Endothelial cell of umbilical vein (primary cell): ENCODE results near the gene DDR1. TPM values are rescaled to one million over a fixed set of nuclear protein-coding genes. Genes with fewer than 3 reads are reported as not detected.

Experiments
- BruUV-seq: library from RNA; stranded (reverse); fragments of 400-500 nt; replicated peaks from 2 replicates; lab custom pipeline; 2021; lab: Mats Ljungman, UMichigan
- CTCF ChIA-PET: fragments of 300-600, 350-600 bp; sonication (Branson Sonifier 250); formaldehyde crosslinking; loops from one replicate; lab custom pipeline; 2021; ENCODE audit warnings: antibody characterized with exemption, inconsistent platforms; lab: Charles Lee
- POLR2A ChIA-PET: fragments of 300-600, 350-600 bp; sonication (Branson Sonifier 250); formaldehyde crosslinking; loops from one replicate; lab custom pipeline; 2021; ENCODE audit warnings: antibody characterized with exemption, inconsistent platforms; lab: Charles Lee
- DNase-seq: peaks from one replicate; pipeline ENCODE4 v3.0.0-alpha.2; 2011; ENCODE audit warnings: low read depth, low spot score
- FAIRE-seq: peaks from 2 replicates; lab custom pipeline; 2011; peaks lifted over from hg19 to GRCh38; lab: Jason Lieb, UNC
- H2AFZ ChIP-seq: 2 replicates; pipeline ENCODE4 v1.6.0; 2012; ENCODE audit warnings: low read depth, low read length, control low read depth, inconsistent platforms
- H3K27ac ChIP-seq: 2 replicates; pipeline ENCODE4 v1.5.1; 2011; ENCODE audit warnings: low read depth, mild to moderate bottlenecking, control low read depth, low read length, moderate library complexity; ENCODE audit not compliant: insufficient read depth
- H3K27me3 ChIP-seq, 2 experiments: 2 replicates each; pipeline versions ENCODE4 v1.6.0 to v1.6.1; 2011; ENCODE audit warnings: low read length in 2 of 2, mixed read lengths in 1 of 2; ENCODE audit not compliant: control insufficient read depth in 2 of 2, insufficient read depth in 2 of 2
- H3K36me3 ChIP-seq, 2 experiments: 2 replicates in 1 of 2; 3 replicates in 1 of 2; pipeline ENCODE4 v1.5.1; 2011; ENCODE audit warnings: low read length in 2 of 2, mild to moderate bottlenecking in 1 of 2, moderate library complexity in 1 of 2; ENCODE audit not compliant: control insufficient read depth in 2 of 2, insufficient read depth in 2 of 2; ENCODE audit errors: extremely low read depth in 1 of 2
- H3K4me1 ChIP-seq: 3 replicates; pipeline ENCODE4 v1.5.1; 2011; ENCODE audit warnings: mild to moderate bottlenecking, low read length; ENCODE audit not compliant: control insufficient read depth, insufficient read depth; ENCODE audit errors: extremely low read depth
- H3K4me2 ChIP-seq: 2 replicates; pipeline ENCODE4 v1.6.1; 2011; ENCODE audit warnings: low read length, control low read depth, mixed read lengths; ENCODE audit not compliant: insufficient read depth
- H3K4me3 ChIP-seq, 3 experiments: fragments of 200-600 bp in 1 of 3; sonication (generic), shearing (Covaris generic) in 1 of 3; replicated peaks in 1 of 3; 2 replicates each; pipeline ENCODE4 v1.5.1; 2011 to 2016; ENCODE audit warnings: control low read depth in 3 of 3, low read length in 3 of 3, mild to moderate bottlenecking in 2 of 3, inconsistent platforms in 1 of 3, low read depth in 1 of 3, moderate library complexity in 1 of 3; ENCODE audit not compliant: insufficient read depth in 1 of 3
- H3K79me2 ChIP-seq: 2 replicates; pipeline ENCODE4 v1.6.0; 2012; ENCODE audit warnings: low read length, inconsistent platforms; ENCODE audit not compliant: control insufficient read depth, insufficient read depth
- H3K9ac ChIP-seq: replicated peaks from 2 replicates; pipeline ENCODE3; 2011; ENCODE audit warnings: low read length, control low read depth; ENCODE audit not compliant: insufficient read depth; ENCODE audit errors: extremely low read depth
- H3K9me1 ChIP-seq: replicated peaks from 3 replicates; pipeline ENCODE4 v1.6.0; 2011; ENCODE audit warnings: mild to moderate bottlenecking, low read length; ENCODE audit not compliant: control insufficient read depth, insufficient read depth; ENCODE audit errors: extremely low read depth
- H3K9me3 ChIP-seq: replicated peaks from 2 replicates; pipeline ENCODE4 v1.5.1; 2012; ENCODE audit warnings: low read length, inconsistent platforms; ENCODE audit not compliant: control insufficient read depth, insufficient read depth
- H4K20me1 ChIP-seq: replicated peaks from 2 replicates; pipeline ENCODE3; 2011; ENCODE audit warnings: mild to moderate bottlenecking, low read length; ENCODE audit not compliant: control insufficient read depth, insufficient read depth; ENCODE audit errors: extremely low read depth
- EZH2 ChIP-seq: IDR thresholded peaks from 2 replicates; pipeline ENCODE4 v1.6.1; 2012; ENCODE audit warnings: borderline replicate concordance, low read depth, mild to moderate bottlenecking, moderate library complexity, low read length, inconsistent platforms; ENCODE audit not compliant: severe bottlenecking
- FOS ChIP-seq: IDR thresholded peaks from 2 replicates; pipeline ENCODE4 v1.6.1; 2011; ENCODE audit warnings: mild to moderate bottlenecking, low read length, moderate library complexity, borderline replicate concordance; ENCODE audit not compliant: insufficient read depth
- GATA2 ChIP-seq: IDR thresholded peaks from 2 replicates; pipeline ENCODE4 v1.7.0; 2011; ENCODE audit warnings: low read depth, mild to moderate bottlenecking, moderate library complexity, mixed read lengths, low read length; ENCODE audit not compliant: insufficient read length, insufficient read depth
- JUN ChIP-seq: IDR thresholded peaks from 2 replicates; pipeline ENCODE4 v1.6.1; 2011; ENCODE audit warnings: borderline replicate concordance, low read depth; ENCODE audit not compliant: insufficient read length, insufficient read depth
- MYC ChIP-seq: IDR thresholded peaks from one replicate; pipeline ENCODE4 v1.6.1; 2011; ENCODE audit warnings: mild to moderate bottlenecking, low read depth, low read length
- POLR2A ChIP-seq: IDR thresholded peaks from 2 replicates; pipeline ENCODE4 v1.6.1; 2012; ENCODE audit warnings: low read depth, mild to moderate bottlenecking, control low read depth, low read length
- POLR2AphosphoS5 ChIP-seq: IDR thresholded peaks from 2 replicates; pipeline ENCODE4 v1.6.1; 2012; ENCODE audit warnings: low read depth, mild to moderate bottlenecking, control low read depth, low read length, moderate library complexity; ENCODE audit not compliant: insufficient read depth
- dilution Hi-C: fragments of 300-500 bp; cut with MboI; formaldehyde crosslinking; loops from one replicate; pipeline ENCODE4 v1.15.0; 2019; ENCODE audit warnings: low sequenced_read_pairs; ENCODE audit not compliant: extremely low pct_ligation_motif_present
- intact Hi-C: fragments of 100-400 bp; cut with micrococcal nuclease; formaldehyde crosslinking; loops from one replicate; pipeline ENCODE4 v1.10.0; 2022
- polyA plus RNA-seq, 4 experiments: library from polyadenylated mRNA; depleted of rRNA in 3 of 4; stranded (reverse) in 3 of 4; unstranded in 1 of 4; fragments of >200 nt; gene quantifications; 2 replicates each; pipeline versions ENCODE4 v1.2.1 to v1.2.3, GENCODE V29; 2011 to 2012; ENCODE audit warnings: missing spikeins in 1 of 4
- total RNA-seq: library from RNA; stranded (reverse); gene quantifications from 2 replicates; pipeline ENCODE4 v1.2.3, GENCODE V29; 2021
- TF ChIP-seq, protein P1 (sequence below), 2 donors: IDR thresholded peaks; 1 replicate in 1 of 2; 2 replicates in 1 of 2; pipeline ENCODE4 v1.5.1; 2011; ENCODE audit warnings: low read length in 2 of 2, mild to moderate bottlenecking in 2 of 2, moderate library complexity in 2 of 2, control low read depth in 1 of 2, inconsistent platforms in 1 of 2, low read depth in 1 of 2; ENCODE audit not compliant: insufficient read depth in 1 of 2; ENCODE audit errors: extremely low read depth in 1 of 2
- TF ChIP-seq, protein P2 (sequence below): IDR thresholded peaks from 2 replicates; pipeline ENCODE4 v1.6.1; 2011; ENCODE audit not compliant: insufficient read depth, insufficient read length

Gene DDR1
- total and polyA plus RNA-seq, 2 donors (not counting 3 experiments of a cell fraction or from before 2014, with no cell fraction given) = 8.8 to 22.9 TPM

- Histone ChIP-seq H3K27ac (no peak overlapping the region), H3K36me3 (peaks cover 0 to 4% of the 10 kb centered on the region in 2 experiments), H3K79me2 (no peaks in the 10 kb centered on the region), H3K9me3 (no peaks in the 10 kb centered on the region), H4K20me1 (no peaks in the 10 kb centered on the region), H3K27me3 (peaks cover 0 to 2% of the 10 kb centered on the region in 2 experiments), H3K9ac (no peak overlapping the region), H3K4me2 (no peak overlapping the region), H3K9me1 (no peaks in the 10 kb centered on the region), H2AFZ (no peak overlapping the region), H3K4me3 (no peak overlapping the region), H3K4me1 (no peaks in the 10 kb centered on the region)
- intact Hi-C loops (no loop called here), dilution Hi-C loops (no loop called here)
- POLR2A ChIA-PET = no interaction called here
- BruUV-seq = no TSS peak
- FAIRE-seq (no peak), DNase-seq (no peak)
- TF ChIP-seq FOS (no peak), MYC (no peak), POLR2AphosphoS5 (no peak), POLR2A (no peak), GATA2 (no peak), EZH2 (no peak), JUN (no peak)
- TF ChIP-seq, protein P1, sequence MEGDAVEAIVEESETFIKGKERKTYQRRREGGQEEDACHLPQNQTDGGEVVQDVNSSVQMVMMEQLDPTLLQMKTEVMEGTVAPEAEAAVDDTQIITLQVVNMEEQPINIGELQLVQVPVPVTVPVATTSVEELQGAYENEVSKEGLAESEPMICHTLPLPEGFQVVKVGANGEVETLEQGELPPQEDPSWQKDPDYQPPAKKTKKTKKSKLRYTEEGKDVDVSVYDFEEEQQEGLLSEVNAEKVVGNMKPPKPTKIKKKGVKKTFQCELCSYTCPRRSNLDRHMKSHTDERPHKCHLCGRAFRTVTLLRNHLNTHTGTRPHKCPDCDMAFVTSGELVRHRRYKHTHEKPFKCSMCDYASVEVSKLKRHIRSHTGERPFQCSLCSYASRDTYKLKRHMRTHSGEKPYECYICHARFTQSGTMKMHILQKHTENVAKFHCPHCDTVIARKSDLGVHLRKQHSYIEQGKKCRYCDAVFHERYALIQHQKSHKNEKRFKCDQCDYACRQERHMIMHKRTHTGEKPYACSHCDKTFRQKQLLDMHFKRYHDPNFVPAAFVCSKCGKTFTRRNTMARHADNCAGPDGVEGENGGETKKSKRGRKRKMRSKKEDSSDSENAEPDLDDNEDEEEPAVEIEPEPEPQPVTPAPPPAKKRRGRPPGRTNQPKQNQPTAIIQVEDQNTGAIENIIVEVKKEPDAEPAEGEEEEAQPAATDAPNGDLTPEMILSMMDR (IDR thresholded peaks at IDR 0.05; ENCODE audit: extremely low read depth in 1 of 2, insufficient read depth in 1 of 2, low read depth in 1 of 2, low read length in 2 of 2) = no peak
- TF ChIP-seq, protein P2, sequence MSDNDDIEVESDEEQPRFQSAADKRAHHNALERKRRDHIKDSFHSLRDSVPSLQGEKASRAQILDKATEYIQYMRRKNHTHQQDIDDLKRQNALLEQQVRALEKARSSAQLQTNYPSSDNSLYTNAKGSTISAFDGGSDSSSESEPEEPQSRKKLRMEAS = no peak
- CTCF ChIA-PET = interaction anchor here (1.0 to 1.7 kb wide), 5 partner anchors 9 to 156 kb away, joined by 3 to 5 read pairs (median 4); partner anchors contain the start of gene MUCL3
Observed at GRCh38 chr6:30931272-30931671, 47.0 kb downstream of the DDR1 start.
